Measurements from ENCODE around the gene PRSS48.
"Not testable (repeated sequence)": the region's sequence is repeated elsewhere in the genome, so short reads cannot be mapped to it uniquely, and the experiment has no call there.

The PRSS48 gene

DNA sequence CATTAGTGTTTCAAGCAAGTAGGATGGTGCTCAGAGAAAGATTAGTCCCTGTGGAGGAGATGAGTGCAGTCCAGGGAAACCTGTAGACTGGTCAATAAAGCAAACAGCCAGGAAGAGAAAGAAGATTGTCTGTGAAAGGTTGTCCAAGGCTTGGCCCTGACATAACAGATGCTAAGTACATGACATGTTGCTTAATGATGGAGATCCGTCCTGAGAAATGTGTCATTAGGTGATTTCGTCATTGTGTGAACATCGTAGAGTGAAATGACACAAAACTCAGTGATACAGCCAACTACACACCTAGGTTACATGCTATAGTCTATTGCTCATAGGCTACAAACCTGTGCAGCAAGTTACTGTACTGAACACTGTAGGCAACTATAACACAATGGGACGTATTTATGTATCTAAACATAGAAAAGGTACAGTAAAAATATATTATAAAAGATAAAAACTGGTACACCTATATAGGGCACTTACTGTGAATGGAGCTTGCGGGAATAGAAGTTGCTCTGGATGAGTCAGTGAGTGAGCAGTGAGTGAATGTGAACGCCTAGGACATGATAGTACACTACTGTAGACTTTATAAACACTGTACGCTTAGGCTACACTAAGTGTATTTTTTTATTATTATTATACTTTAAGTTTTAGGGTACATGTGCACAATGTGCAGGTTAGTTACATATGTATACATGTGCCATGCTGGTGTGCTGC, 9.0 kb upstream of the PRSS48 start:
- H3F3A ChIP-seq (ENCODE audit: insufficient read depth, low read length) = no peaks in the 10 kb centered on the region
- no peak overlapping the region for H2AFZ ChIP-seq (ENCODE audit: low read length)
- H3K9ac ChIP-seq (ENCODE audit: low read length) = no peak overlapping the region
- no peaks in the 10 kb centered on the region for H4K20me1 ChIP-seq (ENCODE audit: insufficient read depth, low read length)
- H3K27me3 ChIP-seq (ENCODE audit: insufficient read depth, low read length) = no peaks in the 10 kb centered on the region
- no peaks in the 10 kb centered on the region for H3K4me1 ChIP-seq (ENCODE audit: insufficient read depth, low read length, severe bottlenecking)
- no peak for TF ChIP-seq EZH2 (IDR thresholded peaks at IDR 0.05; ENCODE audit: borderline replicate concordance, low read length)
- TF ChIP-seq, protein P1, sequence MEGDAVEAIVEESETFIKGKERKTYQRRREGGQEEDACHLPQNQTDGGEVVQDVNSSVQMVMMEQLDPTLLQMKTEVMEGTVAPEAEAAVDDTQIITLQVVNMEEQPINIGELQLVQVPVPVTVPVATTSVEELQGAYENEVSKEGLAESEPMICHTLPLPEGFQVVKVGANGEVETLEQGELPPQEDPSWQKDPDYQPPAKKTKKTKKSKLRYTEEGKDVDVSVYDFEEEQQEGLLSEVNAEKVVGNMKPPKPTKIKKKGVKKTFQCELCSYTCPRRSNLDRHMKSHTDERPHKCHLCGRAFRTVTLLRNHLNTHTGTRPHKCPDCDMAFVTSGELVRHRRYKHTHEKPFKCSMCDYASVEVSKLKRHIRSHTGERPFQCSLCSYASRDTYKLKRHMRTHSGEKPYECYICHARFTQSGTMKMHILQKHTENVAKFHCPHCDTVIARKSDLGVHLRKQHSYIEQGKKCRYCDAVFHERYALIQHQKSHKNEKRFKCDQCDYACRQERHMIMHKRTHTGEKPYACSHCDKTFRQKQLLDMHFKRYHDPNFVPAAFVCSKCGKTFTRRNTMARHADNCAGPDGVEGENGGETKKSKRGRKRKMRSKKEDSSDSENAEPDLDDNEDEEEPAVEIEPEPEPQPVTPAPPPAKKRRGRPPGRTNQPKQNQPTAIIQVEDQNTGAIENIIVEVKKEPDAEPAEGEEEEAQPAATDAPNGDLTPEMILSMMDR (IDR thresholded peaks at IDR 0.05; ENCODE audit: low read length) = no peak
- H3K27ac ChIP-seq (ENCODE audit: low read depth, low read length, poor library complexity, severe bottlenecking) = no peak overlapping the region
- H3K9me2 ChIP-seq (ENCODE audit: low read depth, low read length) = no peaks in the 10 kb centered on the region
- no peak overlapping the region for H3K4me2 ChIP-seq (ENCODE audit: low read length)
- no peaks in the 10 kb centered on the region for H3K9me3 ChIP-seq (ENCODE audit: low read length)
- no peaks in the 10 kb centered on the region for H3K79me2 ChIP-seq (ENCODE audit: insufficient read depth, low read length)
- no peak overlapping the region for H3K4me3 ChIP-seq (ENCODE audit: low read depth, low read length, poor library complexity, severe bottlenecking)
- no peaks in the 10 kb centered on the region for H3K36me3 ChIP-seq (ENCODE audit: insufficient read depth, low read length)

DNA sequence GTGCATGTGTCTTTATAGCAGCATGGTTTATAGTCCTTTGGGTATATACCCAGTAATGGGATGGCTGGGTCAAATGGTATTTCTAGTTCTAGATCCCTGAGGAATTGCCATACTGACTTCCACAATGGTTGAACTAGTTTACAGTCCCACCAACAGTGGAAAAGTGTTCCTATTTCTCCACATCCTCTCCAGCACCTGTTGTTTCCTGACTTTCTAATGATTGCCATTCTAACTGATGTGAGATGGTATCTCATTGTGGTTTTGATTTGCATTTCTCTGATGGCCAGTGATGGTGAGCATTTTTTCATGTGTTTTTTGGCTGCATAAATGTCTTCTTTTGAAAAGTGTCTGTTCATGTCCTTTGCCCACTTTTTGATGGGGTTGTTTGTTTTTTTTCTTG, 8.1 kb upstream of the PRSS48 start:
- H3K4me3 ChIP-seq (ENCODE audit: low read depth, low read length, poor library complexity, severe bottlenecking); H3K27ac ChIP-seq (ENCODE audit: low read depth, low read length, poor library complexity, severe bottlenecking); H3K9me2 ChIP-seq (ENCODE audit: low read depth, low read length); H3K79me2 ChIP-seq (ENCODE audit: insufficient read depth, low read length); H3K9me3 ChIP-seq (ENCODE audit: low read length); H3K4me2 ChIP-seq (ENCODE audit: low read length); H3K9ac ChIP-seq (ENCODE audit: low read length); H3K36me3 ChIP-seq (ENCODE audit: insufficient read depth, low read length); H3K4me1 ChIP-seq (ENCODE audit: insufficient read depth, low read length, severe bottlenecking); H4K20me1 ChIP-seq (ENCODE audit: insufficient read depth, low read length); H3F3A ChIP-seq (ENCODE audit: insufficient read depth, low read length); H3K27me3 ChIP-seq (ENCODE audit: insufficient read depth, low read length); H2AFZ ChIP-seq (ENCODE audit: low read length): not testable (repeated sequence)

DNA sequence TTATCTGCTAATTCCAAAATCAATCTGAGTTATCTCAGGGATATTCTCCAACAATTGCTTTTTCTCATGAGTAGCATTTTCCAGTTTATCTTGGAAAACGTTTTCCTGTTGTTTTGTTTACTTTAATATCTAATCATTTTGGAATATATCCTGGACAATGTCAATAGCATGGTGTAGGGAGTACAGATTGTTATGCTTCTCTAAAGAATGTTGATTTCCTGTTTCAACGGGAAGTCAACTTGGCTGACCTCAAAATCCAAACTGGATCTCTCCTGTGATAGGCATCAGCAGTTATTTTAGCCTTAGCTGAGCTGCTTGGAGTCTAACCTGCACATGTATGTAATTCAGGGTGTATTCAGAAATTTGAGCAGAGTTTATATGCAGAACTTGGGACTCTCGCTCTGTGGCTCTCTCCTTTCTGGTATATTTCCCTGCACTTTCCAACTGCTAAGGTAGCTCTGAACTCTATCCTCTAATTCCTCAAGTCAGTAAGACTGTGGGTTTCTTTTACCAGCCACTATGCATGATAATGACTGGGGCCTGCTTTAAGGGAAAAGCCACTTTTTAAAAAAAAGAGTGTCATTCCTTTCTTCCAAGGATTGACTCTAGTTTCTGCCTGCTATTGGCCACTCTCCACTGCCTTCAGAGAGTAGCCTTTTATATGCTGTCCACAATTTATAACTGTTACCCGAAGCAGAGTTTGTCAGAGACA, 7.7 kb downstream of the PRSS48 start:
- Histone ChIP-seq H3K4me2 (ENCODE audit: low read length) (no peak overlapping the region), H3F3A (ENCODE audit: insufficient read depth, low read length) (no peaks in the 10 kb centered on the region), H3K9ac (ENCODE audit: low read length) (no peak overlapping the region), H3K27ac (ENCODE audit: low read depth, low read length, poor library complexity, severe bottlenecking) (no peak overlapping the region), H3K36me3 (ENCODE audit: insufficient read depth, low read length) (no peaks in the 10 kb centered on the region), H4K20me1 (ENCODE audit: insufficient read depth, low read length) (no peaks in the 10 kb centered on the region), H3K27me3 (ENCODE audit: insufficient read depth, low read length) (no peaks in the 10 kb centered on the region), H3K9me2 (ENCODE audit: low read depth, low read length) (no peaks in the 10 kb centered on the region), H3K4me1 (ENCODE audit: insufficient read depth, low read length, severe bottlenecking) (no peaks in the 10 kb centered on the region), H3K79me2 (ENCODE audit: insufficient read depth, low read length) (no peaks in the 10 kb centered on the region), H3K4me3 (ENCODE audit: low read depth, low read length, poor library complexity, severe bottlenecking) (no peak overlapping the region), H2AFZ (ENCODE audit: low read length) (no peak overlapping the region), H3K9me3 (ENCODE audit: low read length) (no peaks in the 10 kb centered on the region)
- TF ChIP-seq, protein P1 (IDR thresholded peaks at IDR 0.05; ENCODE audit: low read length) = no peak
- no peak for TF ChIP-seq EZH2 (IDR thresholded peaks at IDR 0.05; ENCODE audit: borderline replicate concordance, low read length)

All from OCI-LY1 (cell line).